Measurements from ENCODE around the gene SLAMF9. TPM values are rescaled to one million over a fixed set of nuclear protein-coding genes. Genes with fewer than 3 reads are reported as not detected.

SLAMF9 gene
- total and polyA plus RNA-seq, 8 donors = not detected

DNA sequence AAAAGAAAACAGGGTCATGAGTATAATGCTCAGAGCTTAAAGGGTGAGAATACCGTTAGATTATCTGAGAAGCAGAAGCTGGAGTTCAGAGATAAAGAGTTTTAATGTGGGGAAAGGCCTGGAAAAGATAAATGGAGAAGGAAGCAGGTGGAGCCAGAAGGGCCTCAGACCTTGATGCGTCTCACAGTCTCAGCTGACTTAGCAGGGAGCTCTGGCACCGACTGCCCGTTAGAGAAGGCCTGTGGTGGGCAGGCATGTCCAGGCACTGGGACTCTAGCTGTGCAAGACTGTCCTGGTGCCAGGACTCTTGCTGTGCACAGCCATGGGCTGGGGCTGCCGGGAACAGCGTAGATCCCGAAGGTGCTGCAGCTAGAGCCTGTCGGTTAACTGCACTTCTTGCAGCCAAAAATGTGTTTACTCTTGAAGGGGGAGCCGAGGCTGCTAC, 3.8 kb upstream of the SLAMF9 start:
- Histone ChIP-seq H3K36me3 (no peaks in the 10 kb centered on the region), H3K4me1 (no peaks in the 10 kb centered on the region), H3K9me3 (no peaks in the 10 kb centered on the region), H3K27me3 (peaks cover 0 to 4% of the 10 kb centered on the region in 2 donors), H3K4me3 (no peak overlapping the region), H3K27ac (no peak overlapping the region)
- no peak for DNase-seq
- TF ChIP-seq, protein P1, sequence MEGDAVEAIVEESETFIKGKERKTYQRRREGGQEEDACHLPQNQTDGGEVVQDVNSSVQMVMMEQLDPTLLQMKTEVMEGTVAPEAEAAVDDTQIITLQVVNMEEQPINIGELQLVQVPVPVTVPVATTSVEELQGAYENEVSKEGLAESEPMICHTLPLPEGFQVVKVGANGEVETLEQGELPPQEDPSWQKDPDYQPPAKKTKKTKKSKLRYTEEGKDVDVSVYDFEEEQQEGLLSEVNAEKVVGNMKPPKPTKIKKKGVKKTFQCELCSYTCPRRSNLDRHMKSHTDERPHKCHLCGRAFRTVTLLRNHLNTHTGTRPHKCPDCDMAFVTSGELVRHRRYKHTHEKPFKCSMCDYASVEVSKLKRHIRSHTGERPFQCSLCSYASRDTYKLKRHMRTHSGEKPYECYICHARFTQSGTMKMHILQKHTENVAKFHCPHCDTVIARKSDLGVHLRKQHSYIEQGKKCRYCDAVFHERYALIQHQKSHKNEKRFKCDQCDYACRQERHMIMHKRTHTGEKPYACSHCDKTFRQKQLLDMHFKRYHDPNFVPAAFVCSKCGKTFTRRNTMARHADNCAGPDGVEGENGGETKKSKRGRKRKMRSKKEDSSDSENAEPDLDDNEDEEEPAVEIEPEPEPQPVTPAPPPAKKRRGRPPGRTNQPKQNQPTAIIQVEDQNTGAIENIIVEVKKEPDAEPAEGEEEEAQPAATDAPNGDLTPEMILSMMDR (IDR thresholded peaks at IDR 0.05) = no peak
- no peak for ATAC-seq
- intact Hi-C loops (cut with DNase I) = no loop called here

DNA sequence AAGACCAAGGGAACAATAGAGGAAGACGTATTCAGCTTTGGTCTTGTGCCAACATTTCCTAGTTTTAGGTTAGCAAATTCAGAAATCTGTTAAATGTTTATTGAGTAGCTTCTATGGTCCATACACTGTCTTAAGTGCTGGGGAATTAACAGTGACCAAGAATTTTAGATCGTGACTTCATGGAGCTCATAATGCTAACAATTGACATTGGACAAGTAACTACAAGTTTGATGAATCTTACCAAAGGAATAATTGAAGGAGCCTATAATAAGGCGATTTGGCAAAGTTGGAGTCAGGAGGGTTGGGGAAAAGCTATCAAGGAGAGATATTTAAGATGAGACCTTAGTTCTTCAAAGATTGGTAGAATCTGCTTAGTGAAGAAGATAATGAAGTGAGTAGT, 1.4 kb upstream of the SLAMF9 start:
- DNase-seq (no peak), ATAC-seq (no peak)
- H3K4me1 ChIP-seq = no peaks in the 10 kb centered on the region
- H3K4me3 ChIP-seq = no peak overlapping the region
- no peaks in the 10 kb centered on the region for H3K9me3 ChIP-seq
- no peaks in the 10 kb centered on the region for H3K36me3 ChIP-seq
- no peak overlapping the region for H3K27ac ChIP-seq
- intact Hi-C loops (cut with DNase I) = no loop called here
- peaks cover 0 to 14% of the 10 kb centered on the region in 2 donors for H3K27me3 ChIP-seq
- TF ChIP-seq, protein P1 (IDR thresholded peaks at IDR 0.05) = no peak

DNA sequence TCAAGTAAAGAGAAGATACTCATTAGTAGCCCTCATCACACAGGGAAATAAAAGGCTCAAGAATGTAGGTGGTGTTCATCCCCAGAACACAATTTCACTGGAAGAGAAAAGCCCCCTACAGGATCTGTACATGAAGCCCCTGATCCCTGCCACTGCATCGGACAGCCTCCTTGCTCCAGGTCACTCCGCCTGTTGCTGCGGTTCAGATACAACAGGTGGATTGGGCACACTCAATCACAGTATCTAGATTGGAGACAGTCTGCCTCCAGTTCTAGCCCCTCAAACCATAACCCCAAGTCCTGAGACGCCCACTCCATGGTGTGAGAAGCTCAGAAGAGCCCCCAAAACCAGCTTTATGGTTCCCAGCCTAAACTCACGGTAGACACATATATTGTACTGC, 1.1 kb downstream of the SLAMF9 start:
- intact Hi-C loops (cut with DNase I) = no loop called here
- no peak overlapping the region for H3K27ac ChIP-seq
- H3K4me1 ChIP-seq = peaks cover 0 to 6% of the 10 kb centered on the region in 2 donors
- H3K9me3 ChIP-seq = no peaks in the 10 kb centered on the region
- no peaks in the 10 kb centered on the region for H3K36me3 ChIP-seq
- TF ChIP-seq, protein P1 (IDR thresholded peaks at IDR 0.05) = no peak
- DNase-seq = no peak
- ATAC-seq = no peak
- no peak overlapping the region for H3K4me3 ChIP-seq
- H3K27me3 ChIP-seq = peaks cover 0 to 14% of the 10 kb centered on the region in 2 donors

DNA sequence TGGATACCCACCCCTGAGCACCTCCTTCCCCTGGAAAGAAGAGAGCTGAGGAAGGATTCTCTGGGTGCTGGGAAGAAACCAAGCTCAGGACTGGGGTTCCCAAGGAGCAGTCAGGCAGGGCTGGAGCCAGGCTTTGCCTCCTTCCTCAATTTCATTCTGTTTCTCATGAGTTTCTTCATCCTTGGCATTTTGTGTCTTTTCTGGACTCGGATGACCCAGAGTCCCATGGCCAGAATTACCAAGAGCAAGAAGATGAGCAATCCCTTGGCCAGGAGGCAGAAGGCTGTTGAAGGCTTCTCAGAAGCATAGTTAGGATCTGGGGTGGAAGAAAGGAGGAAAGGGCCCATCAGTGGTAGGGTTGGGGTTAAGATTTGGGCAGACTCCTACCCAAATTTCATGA, 2.5 kb downstream of the SLAMF9 start:
- Histone ChIP-seq H3K9me3 (no peaks in the 10 kb centered on the region), H3K4me3 (no peak overlapping the region), H3K27ac (no peak overlapping the region), H3K36me3 (no peaks in the 10 kb centered on the region), H3K4me1 (peaks cover 0 to 6% of the 10 kb centered on the region in 2 donors), H3K27me3 (peaks cover 0 to 17% of the 10 kb centered on the region in 2 donors)
- TF ChIP-seq, protein P1 (IDR thresholded peaks at IDR 0.05) = no peak
- ATAC-seq (no peak), DNase-seq (no peak)
- intact Hi-C loops (cut with DNase I) = no loop called here

DNA sequence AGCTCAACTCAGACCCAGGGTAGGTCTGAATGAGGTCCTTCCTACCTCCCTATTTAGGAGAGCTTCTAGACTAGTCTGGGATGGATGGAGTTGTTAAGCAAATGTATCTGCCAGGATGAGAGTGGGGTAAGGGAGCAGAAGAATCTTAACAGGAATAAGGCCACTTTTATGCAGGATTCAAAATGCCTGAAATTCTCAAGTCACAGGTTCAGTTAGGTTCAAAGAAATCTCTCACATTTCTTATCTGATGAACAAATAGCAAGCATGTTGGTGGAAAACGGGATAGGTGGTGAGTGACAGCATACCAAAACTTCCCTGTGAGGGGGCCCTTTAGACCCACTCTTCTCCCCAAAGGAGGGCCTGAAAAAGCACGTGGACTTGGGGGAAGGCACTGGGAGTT, 3.0 kb downstream of the SLAMF9 start:
- Histone ChIP-seq H3K36me3 (no peaks in the 10 kb centered on the region), H3K27me3 (peaks cover 0 to 23% of the 10 kb centered on the region in 2 donors), H3K27ac (no peak overlapping the region), H3K9me3 (no peaks in the 10 kb centered on the region), H3K4me3 (no peak overlapping the region), H3K4me1 (peaks cover 0 to 6% of the 10 kb centered on the region in 2 donors)
- intact Hi-C loops (cut with DNase I) = no loop called here
- DNase-seq (no peak), ATAC-seq (no peak)
- TF ChIP-seq, protein P1 (IDR thresholded peaks at IDR 0.05) = no peak
